Measurements from ENCODE around the gene STRBP.

The STRBP gene

DNA sequence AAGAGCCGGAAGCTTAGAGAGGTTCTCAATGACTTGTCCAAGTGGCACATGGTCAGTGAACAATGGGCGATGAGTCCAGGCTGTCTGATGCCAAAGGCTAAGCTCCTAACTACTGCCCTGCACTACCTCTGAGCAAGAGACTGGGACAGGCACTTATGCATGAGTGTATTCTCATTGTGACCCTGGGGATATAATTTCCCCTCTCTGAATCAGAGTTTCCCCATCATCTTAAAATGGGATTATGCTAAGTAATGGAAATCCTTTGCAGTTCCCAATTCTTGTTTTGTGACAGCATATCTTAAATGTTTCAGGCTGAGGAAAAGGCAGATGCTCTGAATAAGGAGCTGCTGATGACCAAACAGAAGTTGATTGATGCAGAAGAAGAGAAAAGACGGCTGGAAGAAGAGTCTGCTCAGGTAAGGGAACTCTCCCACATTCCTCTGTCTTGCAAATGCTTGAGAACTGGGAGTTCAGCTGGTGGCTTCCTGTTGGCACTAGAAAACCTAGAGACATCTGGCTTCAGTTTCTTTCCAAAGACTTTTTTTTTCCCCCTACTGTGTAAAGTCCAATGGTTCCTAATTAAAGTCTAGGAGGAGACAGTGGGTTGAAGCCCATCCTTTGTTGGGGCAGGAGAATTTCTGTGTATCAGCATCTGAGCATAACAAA, 170.8 kb downstream of the STRBP start:
- no peak for DNase-seq (ENCODE audit: low spot score)

GRCh38 chr9:123096987-123097386, 171.4 kb downstream of the STRBP start:
- no peak for DNase-seq (ENCODE audit: low spot score)

DNA sequence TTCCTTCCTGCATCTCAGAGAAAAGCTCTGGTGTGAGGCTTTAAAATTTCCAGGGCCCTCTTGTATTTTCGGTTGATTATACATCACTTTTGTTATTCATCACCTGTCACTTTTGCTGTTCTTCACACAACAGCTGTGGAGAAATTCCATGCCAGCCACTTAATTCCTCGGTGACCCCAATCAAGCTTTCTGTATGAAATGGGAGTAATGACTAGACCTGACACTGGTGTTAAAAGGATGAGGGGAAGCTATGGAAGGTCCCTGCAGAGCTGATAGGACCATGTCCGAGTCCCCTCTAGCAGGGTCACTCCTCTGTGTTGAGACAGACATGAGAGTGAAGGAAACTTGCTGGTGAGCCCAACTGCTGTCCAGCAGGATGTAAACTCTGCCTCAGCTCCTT, 175.2 kb downstream of the STRBP start:
- DNase-seq (ENCODE audit: low spot score), result no peak

- DNase-seq (ENCODE audit: low spot score), result no peak
These were observed 176.9 kb downstream of the STRBP start for GRCh38 chr9:123091459-123091858.

DNA sequence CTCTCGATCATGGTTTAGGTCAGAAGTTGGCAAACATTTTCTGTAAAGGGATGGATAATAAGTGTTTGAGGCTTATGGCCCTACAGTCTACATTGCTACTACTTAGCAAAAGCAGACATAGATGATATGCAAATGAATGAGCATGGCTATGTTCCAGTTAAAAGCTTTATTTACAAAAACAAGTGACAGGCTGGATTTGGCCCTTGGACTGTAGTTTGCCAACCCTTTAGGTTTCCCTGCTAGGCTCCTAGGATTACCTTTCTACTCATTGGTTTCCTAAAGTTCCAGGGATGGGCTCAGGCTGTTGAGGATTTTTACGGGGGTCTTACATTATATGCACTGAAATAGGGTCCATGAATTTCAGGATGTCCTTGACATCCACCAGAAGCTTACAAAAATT, 177.4 kb downstream of the STRBP start:
- no peak for DNase-seq (ENCODE audit: low spot score)

GRCh38 chr9:123090198-123090896, 178.0 kb downstream of the STRBP start:
- no peak for DNase-seq (ENCODE audit: low spot score)

DNA sequence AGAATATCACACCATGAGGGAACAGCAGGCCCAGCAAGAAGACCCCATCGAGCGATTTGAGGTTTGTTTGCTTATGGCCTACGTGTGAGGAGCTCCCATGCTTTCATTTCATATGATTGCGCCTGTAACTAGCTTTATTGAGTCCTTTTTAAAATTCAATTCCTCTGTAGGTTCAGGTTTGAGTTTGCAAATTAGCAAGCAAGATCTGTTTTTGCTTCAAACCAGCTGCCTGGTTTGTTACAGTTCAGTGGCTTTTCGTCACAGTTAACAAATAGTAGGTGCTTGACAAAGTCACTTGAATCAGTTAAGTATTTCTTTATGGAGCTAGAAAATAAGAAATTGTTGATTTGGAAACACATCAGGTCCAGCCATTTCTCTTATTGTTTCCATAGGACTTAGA, 178.6 kb downstream of the STRBP start:
- DNase-seq (ENCODE audit: low spot score), result no peak

- DNase-seq (ENCODE audit: low spot score), result no peak
These were observed 179.3 kb downstream of the STRBP start for GRCh38 chr9:123089040-123089439.

DNA sequence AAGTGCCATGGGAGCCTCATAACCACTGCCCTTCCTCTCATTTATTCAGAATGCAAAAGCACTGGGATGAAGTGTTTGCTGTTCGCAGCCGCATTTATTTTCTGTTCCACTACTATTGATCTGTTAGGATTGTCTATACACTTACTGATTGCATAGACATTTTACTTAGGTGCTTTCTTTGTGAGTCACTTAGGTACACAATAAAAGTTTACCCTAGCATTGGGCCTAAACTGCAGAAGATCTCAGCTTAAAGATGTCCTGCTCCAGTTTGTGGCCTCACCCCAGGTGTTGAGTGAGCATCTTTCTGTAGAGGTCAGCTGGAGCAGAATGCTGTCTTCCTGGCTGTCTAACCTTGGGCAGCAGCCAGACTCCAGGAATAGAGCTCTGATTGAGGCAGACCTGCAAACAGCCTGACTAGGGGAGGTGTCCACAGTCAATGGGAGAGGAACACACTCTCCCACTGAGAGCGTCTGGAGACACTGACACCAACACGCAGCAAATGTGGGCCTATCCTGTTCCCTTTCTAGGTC, 181.0 kb downstream of the STRBP start:
- no peak for DNase-seq (ENCODE audit: low spot score)

DNA sequence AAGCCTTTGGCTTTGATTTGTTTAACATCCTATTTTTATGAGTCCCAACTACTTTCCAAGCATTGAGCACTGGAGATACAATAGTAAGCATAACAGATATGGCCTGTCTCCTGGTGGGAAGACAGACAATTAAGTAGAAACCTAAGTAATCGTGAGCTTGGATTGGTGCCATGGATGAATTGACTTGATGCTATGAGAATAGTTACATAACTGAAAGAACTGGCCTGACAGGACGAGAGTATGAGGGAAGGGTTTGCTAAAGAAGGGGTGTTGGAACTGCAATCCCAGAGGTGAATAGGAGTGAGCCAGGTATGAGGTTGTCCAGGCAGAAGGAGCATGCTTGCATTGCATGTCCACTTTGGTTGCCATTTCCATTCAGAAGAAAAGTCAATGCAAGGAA, 182.5 kb downstream of the STRBP start:
- no peak for DNase-seq (ENCODE audit: low spot score)

- no peak for DNase-seq (ENCODE audit: low spot score)
These were observed 184.1 kb downstream of the STRBP start for GRCh38 chr9:123084256-123084655.

DNA sequence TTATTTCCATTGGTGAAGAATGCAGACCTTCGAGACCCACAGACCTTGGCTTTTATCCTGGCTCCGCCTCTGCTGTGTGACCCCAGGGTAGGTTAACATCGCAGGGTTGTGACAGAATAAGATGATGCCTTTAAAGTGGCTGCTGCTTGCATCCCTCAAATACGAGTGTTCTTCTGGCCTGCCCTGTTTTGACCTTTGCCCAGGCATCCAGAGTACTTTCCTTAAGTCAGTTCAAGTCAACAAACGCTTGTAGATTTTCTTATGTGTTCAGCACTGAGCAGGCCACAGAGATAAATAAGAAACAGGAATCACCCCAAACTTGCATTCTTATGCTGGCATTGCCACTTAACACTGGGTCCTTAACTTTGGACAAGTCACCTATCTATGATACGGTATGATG, 184.7 kb downstream of the STRBP start:
- DNase-seq (ENCODE audit: low spot score), result no peak

DNA sequence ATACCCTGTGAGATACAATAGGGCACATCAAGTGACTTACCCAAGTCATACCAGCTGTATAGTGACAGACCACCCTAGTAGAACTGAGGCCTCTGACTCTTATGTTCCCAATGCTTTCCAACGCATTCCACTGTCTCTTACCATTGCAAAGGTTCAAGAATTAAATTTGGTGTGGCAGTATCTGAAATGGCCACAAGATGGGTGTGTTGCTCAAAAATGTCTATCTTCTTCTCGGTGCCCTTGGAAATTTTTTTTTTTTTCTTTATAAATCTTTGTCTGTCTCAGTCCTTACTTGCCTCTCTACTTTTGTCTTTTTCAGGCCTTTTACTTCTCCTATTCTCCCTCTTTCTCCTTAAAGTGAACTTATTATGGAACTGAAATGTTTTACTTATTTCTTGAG, 186.6 kb downstream of the STRBP start:
- DNase-seq (ENCODE audit: low spot score), result peak; percentile 45

DNA sequence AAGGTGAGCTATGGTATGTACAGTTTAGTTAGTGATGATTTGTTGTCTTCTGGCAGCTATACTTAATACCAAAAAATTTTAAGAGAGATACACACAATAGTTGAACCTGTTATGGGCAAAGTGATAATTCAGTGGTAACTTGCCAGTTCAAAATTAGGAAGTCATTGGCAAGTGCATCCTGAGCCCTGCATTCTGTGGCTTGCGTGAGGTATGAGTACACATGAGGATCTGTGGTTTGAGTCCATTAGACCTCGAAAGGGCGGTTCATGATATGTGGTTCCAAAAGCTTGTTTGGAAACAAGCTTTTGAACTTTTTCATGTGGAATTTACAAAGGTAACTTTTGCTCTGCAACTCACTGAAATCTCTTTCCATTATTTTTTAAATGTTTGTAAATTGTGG, 187.9 kb downstream of the STRBP start:
- no peak for DNase-seq (ENCODE audit: low spot score)

DNA sequence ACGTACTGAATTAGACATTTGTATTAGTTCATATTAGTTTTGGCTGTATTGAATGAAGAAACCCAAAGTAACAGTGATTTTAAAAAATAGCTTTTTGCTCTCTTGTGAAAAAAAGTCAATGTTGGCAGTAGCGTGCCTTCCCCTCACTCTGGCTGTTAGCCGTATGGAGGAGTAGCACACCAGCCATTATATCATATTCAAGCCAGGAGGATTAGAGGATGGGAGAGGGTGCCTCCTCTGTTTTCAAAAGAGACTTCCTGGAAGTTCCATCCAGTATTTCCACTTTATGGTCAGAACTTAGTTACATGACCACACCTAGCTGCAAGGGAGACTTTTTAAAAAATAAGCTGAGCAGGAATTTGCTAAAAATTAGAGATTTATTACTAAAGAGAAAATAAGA, 193.8 kb downstream of the STRBP start:
- no peak for DNase-seq (ENCODE audit: low spot score)

- no peak for DNase-seq (ENCODE audit: low spot score)
These were observed 194.4 kb downstream of the STRBP start for GRCh38 chr9:123073991-123074422.

DNA sequence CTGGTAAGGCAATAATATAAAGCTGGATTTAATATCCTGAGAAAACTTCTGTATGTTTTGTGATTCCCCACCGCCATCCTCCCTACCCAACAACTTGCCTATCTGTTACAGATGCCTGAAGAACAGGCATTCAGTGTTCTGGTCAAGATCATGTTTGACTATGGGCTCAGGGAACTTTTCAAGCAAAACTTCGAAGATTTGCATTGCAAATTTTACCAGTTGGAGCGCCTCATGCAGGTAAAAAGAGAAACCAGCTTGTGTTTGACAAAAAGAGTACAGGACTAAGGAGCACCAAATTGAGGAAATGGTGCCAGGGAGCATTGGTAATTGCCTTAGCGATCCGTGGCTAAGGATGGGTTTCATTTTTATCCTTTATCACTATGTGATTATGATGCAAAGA, 194.9 kb downstream of the STRBP start:
- no peak for DNase-seq (ENCODE audit: low spot score)

DNA sequence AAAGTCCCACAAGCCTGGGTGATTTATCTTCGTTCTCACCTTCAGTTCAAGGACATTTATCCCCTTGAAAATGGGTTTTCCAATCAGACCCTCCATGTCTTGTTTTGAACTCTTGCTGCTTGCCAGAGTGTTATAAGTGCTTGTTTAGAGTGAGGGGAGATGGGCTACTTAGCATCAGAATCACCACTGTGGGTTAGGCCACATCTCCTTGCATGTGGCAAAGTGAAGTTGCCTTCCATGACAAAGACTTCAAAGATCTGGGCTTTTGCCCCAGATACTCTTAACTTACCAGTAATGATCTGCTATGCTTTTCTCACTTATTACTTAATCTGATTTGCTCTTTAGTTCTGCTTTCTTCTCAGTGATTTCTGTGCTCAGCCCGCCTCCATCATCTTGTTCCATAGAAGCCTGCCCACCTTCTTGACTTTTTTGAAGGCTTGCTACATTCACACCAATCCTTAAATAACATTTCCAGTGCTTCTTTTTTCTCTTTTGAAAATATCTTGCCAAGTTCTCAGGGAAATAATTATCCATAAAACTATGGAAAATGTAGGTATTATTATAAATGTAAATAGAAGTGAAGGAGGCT, 195.9 kb downstream of the STRBP start:
- DNase-seq (ENCODE audit: low spot score), result no peak

Data from COLO829 (cell line).